Activated CD8-positive, alpha-beta T cell treated with anti-CD3 and anti-CD28 coated beads for 36 hours (primary cell): ENCODE results near the gene YRDC. TPM values are rescaled to one million over a fixed set of nuclear protein-coding genes. Genes with fewer than 3 reads are reported as not detected.

Source experiments
- ATAC-seq: fragments of 200-7000 bp; cut with Tn5 transposase; one replicate; pipeline ENCODE4 v1.10.0; 2021; ENCODE audit warnings: mild to moderate bottlenecking, moderate library complexity
- CTCF ChIA-PET: fragments of 350-600 bp; sonication (Branson Sonifier 250); formaldehyde crosslinking; loops from one replicate; lab custom pipeline; 2021; ENCODE audit warnings: antibody characterized with exemption; lab: Charles Lee
- POLR2A ChIA-PET: fragments of 350-600 bp; sonication (Branson Sonifier 250); formaldehyde crosslinking; loops from one replicate; lab custom pipeline; 2021; ENCODE audit warnings: antibody characterized with exemption; lab: Charles Lee
- DNase-seq: peaks from one replicate; pipeline ENCODE4 v3.0.0-alpha.2; 2020
- H3K27ac Mint-ChIP-seq: one replicate; pipeline ENCODE4 v1.8.0; 2021; ENCODE audit warnings: mild to moderate bottlenecking, mixed read lengths
- H3K27me3 Mint-ChIP-seq: one replicate; pipeline ENCODE4 v1.8.0; 2021; ENCODE audit warnings: mixed read lengths
- H3K36me3 Mint-ChIP-seq: one replicate; pipeline ENCODE4 v1.8.0; 2021; ENCODE audit warnings: low read depth, mixed read lengths
- H3K4me1 Mint-ChIP-seq: one replicate; pipeline ENCODE4 v1.8.0; 2021; ENCODE audit warnings: low read depth, mixed read lengths
- H3K4me3 Mint-ChIP-seq: one replicate; pipeline ENCODE4 v1.8.0; 2021; ENCODE audit warnings: mild to moderate bottlenecking, moderate library complexity, mixed read lengths
- H3K9me3 Mint-ChIP-seq: one replicate; pipeline ENCODE4 v1.8.0; 2021; ENCODE audit warnings: mixed read lengths
- intact Hi-C: fragments of 100-400 bp; cut with micrococcal nuclease; formaldehyde crosslinking; loops from one replicate; pipeline ENCODE4 v1.10.0; 2022
- total RNA-seq, 2 experiments: library from RNA; stranded (reverse); gene quantifications; one replicate each; pipeline ENCODE4 v1.2.3, GENCODE V29; 2021
- TF ChIP-seq, protein P1 (sequence below): fragments of 200-600 bp; IDR thresholded peaks from one replicate; pipeline ENCODE4 v1.8.0; 2022; ENCODE audit warnings: antibody characterized with exemption, mild to moderate bottlenecking

YRDC gene, protein sequence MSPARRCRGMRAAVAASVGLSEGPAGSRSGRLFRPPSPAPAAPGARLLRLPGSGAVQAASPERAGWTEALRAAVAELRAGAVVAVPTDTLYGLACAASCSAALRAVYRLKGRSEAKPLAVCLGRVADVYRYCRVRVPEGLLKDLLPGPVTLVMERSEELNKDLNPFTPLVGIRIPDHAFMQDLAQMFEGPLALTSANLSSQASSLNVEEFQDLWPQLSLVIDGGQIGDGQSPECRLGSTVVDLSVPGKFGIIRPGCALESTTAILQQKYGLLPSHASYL
- total RNA-seq, result 10 to 100 TPM; 36.2 to 37.1 TPM

DNA sequence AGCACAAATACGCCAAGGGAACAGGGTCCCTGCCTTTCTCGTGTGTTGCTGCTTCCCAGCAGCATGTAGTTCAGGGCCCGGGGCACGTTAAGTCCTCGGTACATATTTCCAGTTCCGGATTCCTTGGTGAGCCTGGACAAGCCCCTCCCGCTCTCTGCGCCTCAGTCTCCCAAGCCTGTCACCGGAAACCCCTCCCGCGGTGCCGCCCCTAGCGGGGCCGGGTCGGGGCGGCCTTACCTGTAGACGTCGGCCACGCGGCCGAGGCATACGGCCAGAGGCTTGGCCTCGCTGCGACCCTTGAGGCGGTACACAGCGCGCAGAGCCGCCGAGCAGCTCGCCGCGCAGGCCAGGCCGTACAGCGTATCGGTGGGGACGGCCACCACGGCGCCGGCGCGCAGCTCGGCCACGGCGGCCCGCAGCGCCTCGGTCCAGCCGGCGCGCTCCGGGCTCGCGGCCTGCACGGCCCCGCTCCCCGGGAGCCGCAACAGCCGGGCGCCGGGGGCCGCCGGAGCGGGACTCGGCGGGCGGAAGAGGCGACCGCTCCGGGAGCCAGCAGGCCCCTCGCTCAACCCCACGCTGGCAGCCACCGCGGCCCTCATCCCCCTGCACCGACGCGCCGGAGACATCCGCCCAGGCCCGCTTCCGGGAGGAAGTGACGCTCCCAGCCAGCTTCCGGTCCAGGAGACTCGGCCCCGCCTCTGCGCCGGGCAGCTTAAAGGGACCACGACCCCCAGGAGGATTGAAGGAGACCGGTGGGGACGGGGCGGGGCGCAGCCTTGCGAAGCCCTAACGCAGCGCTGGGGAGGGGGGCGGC is at the start of gene YRDC, which contains the start of gene C1orf122:
YRDC (minus strand) TSS at position 654 of the 814 bp plus-strand sequence; CDS start at position 626, 28 bp downstream.
C1orf122 (plus strand) TSS at position 236 of the 814 bp plus-strand sequence. CDS start 615 bp downstream, outside the sequence.
- Mint-ChIP-seq H3K4me1 (peaks cover 34% of the 10 kb centered on the region), H3K36me3 (peaks cover 45% of the 10 kb centered on the region)
- intact Hi-C loops, result no loop called here

DNA sequence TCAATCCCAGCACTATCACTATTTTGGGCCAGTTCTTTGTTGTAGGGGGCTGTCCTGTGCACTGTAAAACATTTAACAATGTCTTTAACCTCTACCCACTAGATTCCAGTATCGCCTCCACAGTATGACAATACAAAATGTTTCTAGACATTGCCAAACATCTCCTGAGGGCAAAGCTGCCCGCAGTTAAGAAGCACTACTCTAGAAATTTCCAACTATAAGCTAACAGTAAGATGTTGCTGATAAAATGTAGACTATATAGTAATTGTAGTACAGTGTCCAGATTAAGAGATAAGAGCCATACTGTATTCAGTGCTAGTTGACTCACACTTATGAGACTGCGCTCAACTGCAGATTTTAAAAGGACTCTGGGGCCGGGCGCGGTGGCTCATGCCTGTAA is 46.4 kb upstream of the YRDC start:
- H3K9me3 Mint-ChIP-seq, result no peaks in the 10 kb centered on the region
- peaks cover 26% of the 10 kb centered on the region for H3K36me3 Mint-ChIP-seq
- no peaks in the 10 kb centered on the region for H3K27me3 Mint-ChIP-seq
- no peak overlapping the region for H3K27ac Mint-ChIP-seq
- no peak for DNase-seq
- no peak for ATAC-seq
- H3K4me3 Mint-ChIP-seq, result no peak overlapping the region
- POLR2A ChIA-PET, result no interaction called here
- CTCF ChIA-PET, result interaction anchor here (1.3 kb wide), 1 partner anchor 32 kb away, joined by 3 read pairs; no protein-coding TSS in a partner anchor
- TF ChIP-seq, protein P1, sequence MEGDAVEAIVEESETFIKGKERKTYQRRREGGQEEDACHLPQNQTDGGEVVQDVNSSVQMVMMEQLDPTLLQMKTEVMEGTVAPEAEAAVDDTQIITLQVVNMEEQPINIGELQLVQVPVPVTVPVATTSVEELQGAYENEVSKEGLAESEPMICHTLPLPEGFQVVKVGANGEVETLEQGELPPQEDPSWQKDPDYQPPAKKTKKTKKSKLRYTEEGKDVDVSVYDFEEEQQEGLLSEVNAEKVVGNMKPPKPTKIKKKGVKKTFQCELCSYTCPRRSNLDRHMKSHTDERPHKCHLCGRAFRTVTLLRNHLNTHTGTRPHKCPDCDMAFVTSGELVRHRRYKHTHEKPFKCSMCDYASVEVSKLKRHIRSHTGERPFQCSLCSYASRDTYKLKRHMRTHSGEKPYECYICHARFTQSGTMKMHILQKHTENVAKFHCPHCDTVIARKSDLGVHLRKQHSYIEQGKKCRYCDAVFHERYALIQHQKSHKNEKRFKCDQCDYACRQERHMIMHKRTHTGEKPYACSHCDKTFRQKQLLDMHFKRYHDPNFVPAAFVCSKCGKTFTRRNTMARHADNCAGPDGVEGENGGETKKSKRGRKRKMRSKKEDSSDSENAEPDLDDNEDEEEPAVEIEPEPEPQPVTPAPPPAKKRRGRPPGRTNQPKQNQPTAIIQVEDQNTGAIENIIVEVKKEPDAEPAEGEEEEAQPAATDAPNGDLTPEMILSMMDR, result no peak
- peaks cover 41% of the 10 kb centered on the region for H3K4me1 Mint-ChIP-seq
- intact Hi-C loops, result loop anchor here (5.0 kb wide), 1 partner anchor 162 kb away; the partner anchor contains the start of gene CDCA8

More for the DNA sequence above, at the start of gene YRDC, which contains the start of gene C1orf122:
- H3K9me3 Mint-ChIP-seq, result no peaks in the 10 kb centered on the region
- ATAC-seq, result peak; percentile 94
- TF ChIP-seq, protein P1, result no peak
- DNase-seq, result peak; percentile 95
- peak within 1 kb of the TSS; percentile 83 for H3K4me3 Mint-ChIP-seq
- ChIA-PET POLR2A (interaction anchor here (0.7 to 3.9 kb wide), 18 partner anchors 8 to 246 kb away, joined by 3 to 28 read pairs (median 4); partner anchors contain the start of genes CDCA8, EPHA10, MTF1 and SF3A3), CTCF (interaction anchor here (0.7 to 3.1 kb wide), 8 partner anchors 11 to 246 kb away, joined by 3 to 36 read pairs (median 3); partner anchors contain the start of genes CDCA8 and MTF1)
- H3K27ac Mint-ChIP-seq, result peak within 1 kb of the TSS; percentile 91
- H3K27me3 Mint-ChIP-seq, result no peaks in the 10 kb centered on the region

DNA sequence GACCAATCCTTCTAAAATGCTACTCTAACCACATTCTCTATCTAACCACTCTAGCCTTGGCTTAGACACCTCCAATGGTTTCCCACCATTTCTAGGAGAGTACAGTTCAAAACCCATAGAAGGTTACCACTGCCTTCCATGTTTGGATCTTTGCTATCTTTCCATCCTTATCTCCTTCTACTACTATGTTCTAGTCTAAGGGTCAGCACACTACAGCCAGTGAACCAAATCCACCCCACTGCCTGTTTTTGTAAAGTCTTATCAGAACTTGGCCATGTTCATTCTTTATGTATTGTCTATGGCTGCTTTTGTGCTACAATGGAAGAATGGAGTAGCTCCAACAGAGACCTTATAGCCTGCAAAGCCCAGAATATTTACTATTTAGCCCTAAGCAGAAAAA is 45.1 kb upstream of the YRDC start:
- intact Hi-C loops, result loop anchor here (5.0 kb wide), 1 partner anchor 161 kb away; the partner anchor contains the start of gene CDCA8
- ChIA-PET POLR2A (interaction anchor here (1.0 to 2.8 kb wide), 2 partner anchors 47 to 162 kb away, joined by 3 to 10 read pairs; a partner anchor contains a TSS), CTCF (interaction anchor here (1.0 to 1.3 kb wide), 3 partner anchors 8 to 42 kb away, joined by 3 read pairs; no protein-coding TSS in a partner anchor)
- TF ChIP-seq, protein P1, result no peak
- peak overlapping the region; percentile 36 for H3K27ac Mint-ChIP-seq
- H3K36me3 Mint-ChIP-seq, result peaks cover 27% of the 10 kb centered on the region
- H3K4me3 Mint-ChIP-seq, result no peak overlapping the region
- no peak for DNase-seq
- H3K9me3 Mint-ChIP-seq, result no peaks in the 10 kb centered on the region
- no peaks in the 10 kb centered on the region for H3K27me3 Mint-ChIP-seq
- no peak for ATAC-seq
- peaks cover 42% of the 10 kb centered on the region for H3K4me1 Mint-ChIP-seq

DNA sequence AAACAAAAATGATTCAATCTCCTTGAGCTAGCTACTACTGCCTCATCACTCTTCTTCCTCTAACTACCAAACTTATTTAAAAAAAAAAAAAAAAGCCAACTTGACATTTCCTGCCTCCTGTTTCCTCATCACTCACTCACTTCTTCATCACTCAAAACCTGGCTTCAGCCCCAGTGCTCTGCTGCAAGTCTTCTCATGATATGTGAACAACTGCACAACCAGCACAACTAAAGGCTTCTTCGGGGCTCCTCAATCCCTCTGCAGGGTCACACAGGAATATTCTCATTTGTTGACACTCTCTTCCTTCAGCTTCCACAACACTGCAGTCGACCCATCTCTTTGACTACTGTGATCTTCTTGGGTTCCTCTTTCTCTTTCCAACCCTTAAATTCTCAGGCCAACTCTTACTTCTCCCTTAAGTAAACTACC is 43.8 kb upstream of the YRDC start:
- Mint-ChIP-seq H3K4me1 (peaks cover 38% of the 10 kb centered on the region), H3K9me3 (no peaks in the 10 kb centered on the region), H3K36me3 (peaks cover 23% of the 10 kb centered on the region), H3K27ac (no peak overlapping the region), H3K4me3 (no peak overlapping the region), H3K27me3 (no peaks in the 10 kb centered on the region)
- DNase-seq (no peak), ATAC-seq (peak; percentile 47)
- TF ChIP-seq, protein P1, result no peak
- intact Hi-C loops, result loop anchor here (5.0 kb wide), 1 partner anchor 159 kb away; the partner anchor contains the start of gene CDCA8
- CTCF ChIA-PET, result interaction anchor here (1.2 to 3.5 kb wide), 2 partner anchors 9 to 160 kb away, joined by 3 to 58 read pairs; partner anchors contain the start of genes CDCA8 and MTF1
- POLR2A ChIA-PET, result interaction anchor here (0.8 to 2.8 kb wide), 5 partner anchors 8 to 161 kb away, joined by 3 to 10 read pairs (median 4); partner anchors contain the start of genes C1orf122 and MTF1
